Lower leg skin (tissue), 4 donors: ENCODE measurements around the gene PPP1R12B. TPM values are rescaled to one million over a fixed set of nuclear protein-coding genes. Genes with fewer than 3 reads are reported as not detected.
"Not testable (repeated sequence)": the region's sequence is repeated elsewhere in the genome, so short reads cannot be mapped to it uniquely, and the experiment has no call there.

ENCODE experiments used
- DNase-seq, 2 donors: peaks; one replicate each; pipeline ENCODE4 v3.0.0-alpha.2; 2019; ENCODE audit warnings: low spot score in 2 of 2
- H3K4me3 ChIP-seq: fragments of 200-600 bp; sonication (generic); 2 replicates; pipeline ENCODE4 v1.5.1; 2017; ENCODE audit warnings: mild to moderate bottlenecking, low read depth; ENCODE audit not compliant: poor library complexity, severe bottlenecking
- POLR2A ChIP-seq, 2 donors: fragments of 450-650 bp; IDR thresholded peaks; one replicate each; pipeline ENCODE4 v1.6.1; 2016 to 2017; ENCODE audit warnings: antibody characterized with exemption in 2 of 2, mild to moderate bottlenecking in 1 of 2, moderate library complexity in 1 of 2
- WGBS, 2 donors: methylation state at CpG; one replicate each; pipeline ENCODE4 v1.1.5; 2018; 5-methylcytosine and 5-hydroxymethylcytosine counted together
- intact Hi-C: fragments of 100-400 bp; cut with DNase I; formaldehyde crosslinking; loops from one replicate; pipeline ENCODE4 v1.15.0; 2023; ENCODE audit warnings: low total_unique reads
- total RNA-seq, 4 donors: library from RNA; depleted of rRNA; stranded (reverse); fragments of >200 nt; gene quantifications; one replicate each; pipeline ENCODE4 v1.1.0, GENCODE V29; 2016
- TF ChIP-seq, protein P1 (sequence below), 3 donors: fragments of 450-650 bp; IDR thresholded peaks; one replicate each; pipeline ENCODE4 v1.5.1; 2016; ENCODE audit warnings: antibody characterized with exemption in 3 of 3, mild to moderate bottlenecking in 3 of 3, moderate library complexity in 2 of 3

PPP1R12B gene
- total RNA-seq, 4 donors from 2014 or later, result 14.6 to 50.8 (median 30.6) TPM

DNA sequence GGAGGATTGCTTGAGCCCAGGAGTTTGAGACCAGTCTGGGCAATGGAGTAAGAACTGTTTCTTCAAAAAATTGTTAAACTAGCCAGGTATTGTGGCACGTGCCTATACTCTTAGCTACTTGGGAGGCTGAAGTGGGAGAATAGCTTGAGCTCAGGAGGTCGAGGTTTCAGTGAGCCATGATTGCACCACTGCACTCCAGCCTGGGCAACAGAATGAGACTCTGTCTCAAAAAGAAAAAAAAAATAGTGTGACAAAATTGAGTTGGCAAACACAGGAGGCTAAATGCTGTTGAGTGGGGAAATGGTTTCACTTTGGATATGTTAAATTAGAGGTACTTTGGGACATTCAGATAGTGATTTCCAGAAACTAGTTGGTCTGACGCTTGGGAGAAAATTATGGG lies 197.9 kb downstream of the PPP1R12B start:
- DNase-seq, H3K4me3 ChIP-seq, intact Hi-C loops: not testable (repeated sequence)
- WGBS, 2 donors, result 48 to 63% methylated on average over 3 of the region's 3 CpGs

DNA sequence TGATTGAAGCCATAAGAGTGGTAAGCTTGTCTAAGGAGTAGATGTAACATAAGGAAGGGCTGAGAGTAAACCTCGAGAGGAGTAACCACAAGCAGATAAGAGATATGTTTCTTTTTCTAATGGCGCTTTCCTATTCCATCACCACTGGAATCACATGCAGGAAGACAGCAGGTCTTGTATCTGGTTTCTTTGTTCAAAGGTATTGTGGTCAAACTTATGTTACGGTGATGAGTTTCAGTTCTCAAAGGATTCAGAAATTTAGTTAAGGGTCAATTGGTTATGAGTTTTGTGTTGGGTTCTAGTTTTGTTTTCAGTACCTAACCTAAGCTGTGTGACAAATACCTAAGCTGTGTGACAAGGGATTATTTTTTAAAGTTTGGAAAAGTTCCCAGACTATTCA lies 198.3 kb downstream of the PPP1R12B start:
- H3K4me3 ChIP-seq, result not testable (repeated sequence)
- WGBS, 2 donors, result 80 to 88% methylated on average over 3 of the region's 3 CpGs

DNA sequence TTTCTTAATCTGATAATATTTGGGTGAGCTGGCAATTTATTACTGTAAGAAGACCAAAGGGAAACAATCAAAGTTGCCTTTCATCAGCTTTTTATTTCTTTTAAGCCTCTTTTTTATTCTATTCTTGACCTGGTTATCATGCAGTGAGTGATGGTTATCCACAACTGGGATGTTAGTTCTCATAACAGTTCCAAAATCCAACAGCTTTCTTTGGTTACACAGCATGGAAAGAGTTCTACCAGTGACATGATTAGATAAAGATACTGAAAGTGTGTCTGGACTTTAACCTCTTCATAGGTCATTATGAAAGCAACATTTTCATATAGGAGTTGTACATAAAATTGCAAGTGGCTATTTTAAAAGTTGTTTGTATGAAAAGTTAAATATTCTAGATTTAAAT lies 198.7 kb downstream of the PPP1R12B start:
- TF ChIP-seq, protein P1, sequence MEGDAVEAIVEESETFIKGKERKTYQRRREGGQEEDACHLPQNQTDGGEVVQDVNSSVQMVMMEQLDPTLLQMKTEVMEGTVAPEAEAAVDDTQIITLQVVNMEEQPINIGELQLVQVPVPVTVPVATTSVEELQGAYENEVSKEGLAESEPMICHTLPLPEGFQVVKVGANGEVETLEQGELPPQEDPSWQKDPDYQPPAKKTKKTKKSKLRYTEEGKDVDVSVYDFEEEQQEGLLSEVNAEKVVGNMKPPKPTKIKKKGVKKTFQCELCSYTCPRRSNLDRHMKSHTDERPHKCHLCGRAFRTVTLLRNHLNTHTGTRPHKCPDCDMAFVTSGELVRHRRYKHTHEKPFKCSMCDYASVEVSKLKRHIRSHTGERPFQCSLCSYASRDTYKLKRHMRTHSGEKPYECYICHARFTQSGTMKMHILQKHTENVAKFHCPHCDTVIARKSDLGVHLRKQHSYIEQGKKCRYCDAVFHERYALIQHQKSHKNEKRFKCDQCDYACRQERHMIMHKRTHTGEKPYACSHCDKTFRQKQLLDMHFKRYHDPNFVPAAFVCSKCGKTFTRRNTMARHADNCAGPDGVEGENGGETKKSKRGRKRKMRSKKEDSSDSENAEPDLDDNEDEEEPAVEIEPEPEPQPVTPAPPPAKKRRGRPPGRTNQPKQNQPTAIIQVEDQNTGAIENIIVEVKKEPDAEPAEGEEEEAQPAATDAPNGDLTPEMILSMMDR (IDR thresholded peaks at IDR 0.05), result no peak
- TF ChIP-seq POLR2A (IDR thresholded peaks at IDR 0.05), result no peak
- H3K4me3 ChIP-seq, result no peak overlapping the region
- DNase-seq, result no peak
- intact Hi-C loops, result no loop called here

More for the DNA sequence above, 198.3 kb downstream of the PPP1R12B start:
- intact Hi-C loops, DNase-seq: not testable (repeated sequence)

DNA sequence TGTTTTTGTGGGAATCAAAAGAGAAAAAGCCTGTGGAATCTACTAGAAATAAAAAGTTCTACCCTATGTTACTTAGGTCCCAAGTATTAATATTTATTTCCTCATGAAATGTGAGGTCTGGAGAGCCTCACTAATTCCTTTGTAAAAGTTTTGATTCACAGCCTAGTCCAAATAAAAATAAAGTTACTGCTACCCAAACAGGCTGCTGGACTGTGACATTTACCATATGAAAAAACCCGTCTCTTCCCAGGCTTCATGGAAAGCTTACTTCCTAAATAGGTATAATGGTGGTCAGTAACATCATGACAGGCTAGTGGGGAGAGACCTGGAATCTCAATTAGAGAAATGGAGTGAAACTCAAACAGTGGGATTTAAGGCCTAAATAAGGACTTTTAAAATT lies 201.6 kb downstream of the PPP1R12B start:
- WGBS, 2 donors, result 84 to 87% methylated on average over 1 of the region's 1 CpG
- DNase-seq, H3K4me3 ChIP-seq, intact Hi-C loops: not testable (repeated sequence)

DNA sequence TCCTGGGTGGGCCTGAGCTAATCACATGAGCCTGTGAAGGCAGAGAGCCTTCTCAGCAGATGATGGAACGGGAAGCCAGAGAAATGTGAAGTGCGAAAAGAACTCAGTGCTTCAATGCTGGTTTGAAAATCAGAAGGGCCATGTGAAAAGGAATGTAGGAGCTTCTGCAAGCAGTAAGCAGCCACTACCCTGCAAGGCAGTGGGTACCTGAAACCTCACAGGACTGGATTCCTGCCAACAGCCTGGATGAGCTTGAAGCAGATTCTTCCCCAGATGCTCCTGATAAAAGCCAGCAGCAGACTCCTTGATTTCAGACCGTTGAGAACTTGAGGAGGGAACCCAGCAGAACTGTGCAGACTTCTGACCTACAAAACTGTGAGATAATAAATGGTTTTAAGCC lies 203.2 kb downstream of the PPP1R12B start:
- TF ChIP-seq, protein P1 (IDR thresholded peaks at IDR 0.05), result no peak
- TF ChIP-seq POLR2A (IDR thresholded peaks at IDR 0.05), result no peak
- no peak for DNase-seq
- WGBS, 2 donors, result 45 to 54% methylated on average over 3 of the region's 3 CpGs
- H3K4me3 ChIP-seq, result no peak overlapping the region
- intact Hi-C loops, result no loop called here

DNA sequence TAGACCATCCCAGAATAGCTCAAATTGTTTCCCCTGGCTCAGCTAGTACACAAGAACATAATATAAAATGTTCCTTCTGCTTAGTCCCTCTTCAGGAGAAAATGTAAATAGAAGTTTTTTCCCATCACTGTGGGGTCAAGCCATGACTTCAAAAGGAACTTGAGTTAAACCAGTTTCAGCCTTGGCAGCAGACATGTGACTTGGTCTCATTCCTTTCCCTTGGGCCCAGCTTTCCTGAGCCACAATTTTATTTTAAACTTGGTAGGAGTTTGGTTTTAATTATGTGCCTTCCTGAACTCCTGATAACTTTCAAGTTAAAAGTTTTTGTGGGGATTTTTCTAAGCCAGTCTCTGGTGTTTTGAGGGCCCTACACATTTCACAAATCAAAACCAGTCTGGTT lies 204.1 kb downstream of the PPP1R12B start:
- H3K4me3 ChIP-seq, intact Hi-C loops: not testable (repeated sequence)

DNA sequence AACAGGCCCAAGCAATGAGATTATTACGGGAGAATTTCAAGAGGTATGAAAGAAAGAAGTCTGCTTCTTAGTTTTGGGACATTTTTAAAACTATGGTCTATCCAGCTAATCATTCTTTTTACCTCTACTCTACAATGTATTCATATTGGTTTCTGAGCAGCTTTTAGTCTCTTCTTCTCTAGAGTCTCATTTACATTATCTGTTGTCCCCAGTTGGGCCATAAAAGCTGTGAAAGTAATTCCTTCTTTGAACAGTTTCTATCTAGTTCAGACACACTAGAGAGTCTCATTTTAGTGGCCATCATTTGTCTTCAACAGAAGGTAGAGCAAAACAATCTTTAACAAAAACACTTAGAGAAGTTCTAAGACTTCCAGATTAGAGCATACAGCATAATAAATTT lies 204.6 kb downstream of the PPP1R12B start:
- 60 to 73% methylated on average over 1 of the region's 1 CpG for WGBS, 2 donors
- intact Hi-C loops, H3K4me3 ChIP-seq, DNase-seq: not testable (repeated sequence)

More for the DNA sequence above, 204.1 kb downstream of the PPP1R12B start:
- DNase-seq, result not testable (repeated sequence)

DNA sequence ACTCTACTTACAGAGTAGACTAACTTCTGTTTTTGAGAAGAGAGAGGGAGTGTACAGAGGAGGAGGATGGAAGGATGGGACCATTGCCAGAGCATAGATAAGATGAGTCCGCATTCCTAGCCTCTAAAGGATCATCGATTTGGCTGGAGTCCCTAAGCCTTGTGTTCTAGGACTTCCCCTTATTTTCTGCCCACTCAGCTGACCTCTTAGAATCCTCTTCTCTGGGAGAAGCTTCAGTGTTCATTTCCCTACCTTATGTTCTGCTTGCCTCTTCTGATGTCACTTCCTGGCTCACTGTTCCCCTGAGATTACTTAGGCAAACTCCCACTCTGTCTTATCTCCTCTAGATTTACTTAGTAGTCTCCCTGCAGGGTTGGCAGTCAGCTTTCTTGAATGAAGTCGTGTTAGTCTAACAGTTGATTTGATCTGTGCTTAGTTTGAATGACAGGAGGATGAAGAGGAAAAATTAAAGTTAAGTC lies 205.1 kb downstream of the PPP1R12B start:
- intact Hi-C loops, result no loop called here
- H3K4me3 ChIP-seq, result no peak overlapping the region
- DNase-seq, result peak in 1 of 2 donors; percentile 36
- 43 to 47% methylated on average over 3 of the region's 3 CpGs for WGBS, 2 donors
- TF ChIP-seq, protein P1 (IDR thresholded peaks at IDR 0.05), result no peak

DNA sequence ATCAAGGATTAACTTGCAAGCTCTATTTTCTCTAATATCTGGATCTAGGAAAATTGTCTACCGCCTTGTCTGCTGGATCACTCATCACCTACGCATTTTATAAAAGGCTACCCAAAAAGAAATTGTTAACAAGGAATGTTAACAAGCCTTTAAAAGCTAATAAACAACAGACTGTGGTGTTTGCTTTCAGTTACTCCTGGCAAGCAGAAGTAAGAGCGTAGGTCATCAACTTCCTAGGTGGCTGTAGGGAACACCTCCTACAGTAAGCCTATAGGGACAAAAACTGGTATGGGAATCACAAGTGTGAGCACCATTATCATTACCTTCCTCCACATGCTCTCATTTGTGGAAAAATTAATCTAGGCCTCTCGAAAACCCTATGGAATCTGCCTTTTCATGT lies 206.1 kb downstream of the PPP1R12B start:
- intact Hi-C loops, H3K4me3 ChIP-seq, DNase-seq: not testable (repeated sequence)
- 89 to 93% methylated on average over 4 of the region's 4 CpGs for WGBS, 2 donors

DNA sequence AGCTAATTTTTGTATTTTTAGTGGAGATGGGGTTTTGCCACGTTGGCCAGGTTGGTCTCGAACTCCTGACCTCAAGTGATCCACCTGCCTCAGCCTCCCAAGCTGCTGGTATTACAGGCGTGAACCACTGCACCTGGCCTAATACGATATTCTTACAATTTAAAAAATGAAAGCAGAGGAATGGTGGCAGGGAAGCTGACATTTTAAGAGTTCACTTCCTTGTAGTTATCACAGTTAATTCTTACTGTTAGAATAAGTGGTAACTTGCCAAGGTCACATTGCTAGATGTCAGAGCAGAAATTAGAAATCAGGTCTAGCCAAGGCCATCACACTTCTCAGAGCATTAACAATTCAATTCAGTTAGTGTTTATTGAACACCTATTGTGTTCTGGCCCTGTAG lies 207.5 kb downstream of the PPP1R12B start:
- DNase-seq, H3K4me3 ChIP-seq, intact Hi-C loops: not testable (repeated sequence)
- WGBS, 2 donors, result 89 to 93% methylated on average over 4 of the region's 4 CpGs

DNA sequence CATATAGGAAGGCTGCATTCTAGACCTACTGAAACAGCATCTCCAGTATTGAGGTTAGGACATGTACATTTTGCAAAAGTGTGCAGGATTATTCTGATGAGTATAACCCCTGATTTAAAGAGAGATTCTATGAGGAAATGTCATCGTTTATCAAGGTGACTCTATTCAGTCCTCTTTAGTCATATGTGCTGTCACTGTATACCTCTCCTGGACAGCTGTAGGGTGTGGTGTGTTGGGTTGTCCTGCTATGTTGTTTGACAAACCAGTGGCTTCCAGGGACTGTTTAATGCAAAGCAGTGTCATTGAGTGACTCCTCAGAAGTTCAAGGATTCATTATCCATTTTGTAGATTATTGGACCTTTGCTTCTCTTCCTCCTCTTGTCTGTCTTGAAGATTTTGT lies 209.2 kb downstream of the PPP1R12B start:
- intact Hi-C loops, DNase-seq, H3K4me3 ChIP-seq: not testable (repeated sequence)
- WGBS, 2 donors, result 74 to 81% methylated on average over 1 of the region's 1 CpG
